Mammary epithelial cell (primary cell): ENCODE results near the gene SESTD1.
"Not testable (repeated sequence)": the region's sequence is repeated elsewhere in the genome, so short reads cannot be mapped to it uniquely, and the experiment has no call there.

Experiments used
- EZH2 ChIP-seq: IDR thresholded peaks from 2 replicates; pipeline ENCODE4 v1.6.1; 2012; ENCODE audit warnings: low read length, inconsistent platforms, borderline replicate concordance
- TF ChIP-seq, protein P1 (sequence below), 2 donors: IDR thresholded peaks in 1 of 2; conservative IDR thresholded peaks in 1 of 2; 2 replicates each; pipeline ENCODE4 v1.5.1; 2011 to 2012; ENCODE audit warnings: inconsistent platforms in 2 of 2, low read length in 2 of 2, mild to moderate bottlenecking in 2 of 2, control low read depth in 1 of 2, low read depth in 1 of 2; ENCODE audit not compliant: insufficient read depth in 1 of 2; ENCODE audit errors: extremely low read depth in 1 of 2

DNA sequence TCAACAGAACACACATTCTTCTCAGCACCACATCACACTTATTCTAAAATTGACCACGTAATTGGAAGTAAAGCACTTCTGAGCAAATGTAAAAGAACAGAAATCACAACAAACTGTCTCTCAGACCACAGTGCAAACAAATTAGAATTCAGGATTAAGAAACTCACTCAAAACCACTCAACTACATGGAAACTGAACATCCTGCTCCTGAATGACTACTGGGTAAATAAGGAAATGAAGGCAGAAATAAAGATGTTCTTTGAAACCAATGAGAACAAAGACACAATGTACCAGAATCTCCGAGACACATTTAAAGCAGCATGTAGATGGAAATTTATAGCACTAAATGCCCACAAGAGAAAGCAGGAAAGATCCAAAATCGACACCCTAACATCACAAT lies 50.0 kb downstream of the SESTD1 start:
- TF ChIP-seq, protein P1, sequence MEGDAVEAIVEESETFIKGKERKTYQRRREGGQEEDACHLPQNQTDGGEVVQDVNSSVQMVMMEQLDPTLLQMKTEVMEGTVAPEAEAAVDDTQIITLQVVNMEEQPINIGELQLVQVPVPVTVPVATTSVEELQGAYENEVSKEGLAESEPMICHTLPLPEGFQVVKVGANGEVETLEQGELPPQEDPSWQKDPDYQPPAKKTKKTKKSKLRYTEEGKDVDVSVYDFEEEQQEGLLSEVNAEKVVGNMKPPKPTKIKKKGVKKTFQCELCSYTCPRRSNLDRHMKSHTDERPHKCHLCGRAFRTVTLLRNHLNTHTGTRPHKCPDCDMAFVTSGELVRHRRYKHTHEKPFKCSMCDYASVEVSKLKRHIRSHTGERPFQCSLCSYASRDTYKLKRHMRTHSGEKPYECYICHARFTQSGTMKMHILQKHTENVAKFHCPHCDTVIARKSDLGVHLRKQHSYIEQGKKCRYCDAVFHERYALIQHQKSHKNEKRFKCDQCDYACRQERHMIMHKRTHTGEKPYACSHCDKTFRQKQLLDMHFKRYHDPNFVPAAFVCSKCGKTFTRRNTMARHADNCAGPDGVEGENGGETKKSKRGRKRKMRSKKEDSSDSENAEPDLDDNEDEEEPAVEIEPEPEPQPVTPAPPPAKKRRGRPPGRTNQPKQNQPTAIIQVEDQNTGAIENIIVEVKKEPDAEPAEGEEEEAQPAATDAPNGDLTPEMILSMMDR (conservative IDR thresholded peaks at IDR 0.05 in 1 of 2, IDR thresholded peaks at IDR 0.05 in 1 of 2; ENCODE audit: extremely low read depth in 1 of 2, insufficient read depth in 1 of 2, low read depth in 1 of 2, low read length in 2 of 2), result not testable (repeated sequence)
- TF ChIP-seq EZH2, result not testable (repeated sequence)
